Progenitor cell of endocrine pancreas (in vitro differentiated cells): Measurements from ENCODE around the gene CERS2. TPM values are rescaled to one million over a fixed set of nuclear protein-coding genes. Genes with fewer than 3 reads are reported as not detected.
"Not testable (repeated sequence)": the region's sequence is repeated elsewhere in the genome, so short reads cannot be mapped to it uniquely, and the experiment has no call there.

Experiments used
- DNase-seq: peaks from one replicate; pipeline ENCODE4 v3.0.0; 2021; ENCODE audit warnings: low spot score; ENCODE audit not compliant: unreplicated experiment
- H3K27ac Mint-ChIP-seq: 2 replicates; pipeline ENCODE4 v1.8.0; 2021; ENCODE audit warnings: mild to moderate bottlenecking, moderate library complexity, mixed read lengths
- H3K27me3 Mint-ChIP-seq: 2 replicates; pipeline ENCODE4 v1.8.0; 2021; ENCODE audit warnings: mixed read lengths
- H3K36me3 Mint-ChIP-seq: 2 replicates; pipeline ENCODE4 v1.8.0; 2022; ENCODE audit warnings: mixed read lengths; ENCODE audit not compliant: insufficient read depth
- H3K4me1 Mint-ChIP-seq: 2 replicates; pipeline ENCODE4 v1.8.0; 2021; ENCODE audit warnings: low read depth, mixed read lengths
- H3K4me3 Mint-ChIP-seq: 2 replicates; pipeline ENCODE4 v1.8.0; 2021; ENCODE audit warnings: low read depth, mild to moderate bottlenecking, moderate library complexity, mixed read lengths
- H3K9me3 Mint-ChIP-seq: 2 replicates; pipeline ENCODE4 v1.8.0; 2021; ENCODE audit warnings: low read depth, mixed read lengths
- total RNA-seq: library from RNA; stranded (reverse); gene quantifications from 2 replicates; pipeline ENCODE4 v1.2.1, GENCODE V29; 2021
- TF ChIP-seq, protein P1 (sequence below): fragments of 200-600 bp; sonication (generic); IDR thresholded peaks from one replicate; pipeline ENCODE4 v1.5.0; 2021; ENCODE audit warnings: antibody characterized with exemption, mild to moderate bottlenecking; ENCODE audit not compliant: unreplicated experiment

The CERS2 gene
- total RNA-seq, 1 donor from 2014 or later = 187 TPM

DNA sequence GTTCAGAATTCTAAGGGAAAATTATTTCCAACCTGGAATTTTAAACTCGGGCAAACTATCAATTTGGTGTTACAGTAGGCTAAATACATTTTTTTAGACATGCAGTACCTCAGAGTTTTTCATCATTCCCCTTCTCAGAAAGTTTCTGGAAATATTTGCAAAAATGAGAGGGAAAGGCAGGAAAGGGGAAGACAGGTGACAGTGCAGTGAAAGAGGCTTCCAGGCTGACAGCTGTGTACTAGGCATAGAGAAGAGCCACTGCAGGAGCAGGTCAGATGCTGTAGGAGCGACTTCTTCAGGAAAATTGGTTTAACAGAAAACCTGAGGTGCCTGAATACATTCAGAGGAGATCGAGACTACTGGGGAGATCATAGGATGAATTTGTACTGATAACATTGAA, 19.9 kb downstream of the CERS2 start:
- peaks cover 41% of the 10 kb centered on the region for H3K36me3 Mint-ChIP-seq
- TF ChIP-seq, protein P1, sequence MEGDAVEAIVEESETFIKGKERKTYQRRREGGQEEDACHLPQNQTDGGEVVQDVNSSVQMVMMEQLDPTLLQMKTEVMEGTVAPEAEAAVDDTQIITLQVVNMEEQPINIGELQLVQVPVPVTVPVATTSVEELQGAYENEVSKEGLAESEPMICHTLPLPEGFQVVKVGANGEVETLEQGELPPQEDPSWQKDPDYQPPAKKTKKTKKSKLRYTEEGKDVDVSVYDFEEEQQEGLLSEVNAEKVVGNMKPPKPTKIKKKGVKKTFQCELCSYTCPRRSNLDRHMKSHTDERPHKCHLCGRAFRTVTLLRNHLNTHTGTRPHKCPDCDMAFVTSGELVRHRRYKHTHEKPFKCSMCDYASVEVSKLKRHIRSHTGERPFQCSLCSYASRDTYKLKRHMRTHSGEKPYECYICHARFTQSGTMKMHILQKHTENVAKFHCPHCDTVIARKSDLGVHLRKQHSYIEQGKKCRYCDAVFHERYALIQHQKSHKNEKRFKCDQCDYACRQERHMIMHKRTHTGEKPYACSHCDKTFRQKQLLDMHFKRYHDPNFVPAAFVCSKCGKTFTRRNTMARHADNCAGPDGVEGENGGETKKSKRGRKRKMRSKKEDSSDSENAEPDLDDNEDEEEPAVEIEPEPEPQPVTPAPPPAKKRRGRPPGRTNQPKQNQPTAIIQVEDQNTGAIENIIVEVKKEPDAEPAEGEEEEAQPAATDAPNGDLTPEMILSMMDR = no peak

DNA sequence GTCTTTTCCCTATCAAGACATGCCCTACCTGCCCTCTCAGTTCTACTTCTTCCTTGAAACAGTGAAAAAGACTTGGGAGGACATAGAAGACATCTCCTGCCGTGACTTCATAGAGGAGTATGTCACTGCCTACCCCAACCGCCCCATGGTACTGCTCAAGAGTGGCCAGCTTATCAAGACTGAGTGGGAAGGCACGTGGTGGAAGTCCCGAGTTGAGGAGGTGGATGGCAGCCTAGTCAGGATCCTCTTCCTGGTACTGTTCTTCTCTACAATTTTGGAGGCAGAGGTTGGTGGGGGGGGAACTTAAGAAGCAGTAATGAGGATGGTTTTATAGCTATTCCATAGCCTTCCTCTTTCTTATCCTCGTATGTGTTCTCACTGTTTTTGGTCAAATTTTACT, 29.8 kb downstream of the CERS2 start:
- H3K4me1 Mint-ChIP-seq = no peaks in the 10 kb centered on the region
- no peak overlapping the region for H3K27ac Mint-ChIP-seq
- no peak for DNase-seq
- TF ChIP-seq, protein P1 = no peak
- H3K9me3 Mint-ChIP-seq = no peaks in the 10 kb centered on the region
- no peaks in the 10 kb centered on the region for H3K27me3 Mint-ChIP-seq
- peaks cover 33% of the 10 kb centered on the region for H3K36me3 Mint-ChIP-seq
- H3K4me3 Mint-ChIP-seq = no peak overlapping the region

More for the DNA sequence above, 19.9 kb downstream of the CERS2 start:
- Mint-ChIP-seq H3K4me3 (no peak overlapping the region), H3K27ac (peak overlapping the region; percentile 43), H3K9me3 (no peaks in the 10 kb centered on the region), H3K4me1 (no peaks in the 10 kb centered on the region), H3K27me3 (no peaks in the 10 kb centered on the region)
- no peak for DNase-seq

DNA sequence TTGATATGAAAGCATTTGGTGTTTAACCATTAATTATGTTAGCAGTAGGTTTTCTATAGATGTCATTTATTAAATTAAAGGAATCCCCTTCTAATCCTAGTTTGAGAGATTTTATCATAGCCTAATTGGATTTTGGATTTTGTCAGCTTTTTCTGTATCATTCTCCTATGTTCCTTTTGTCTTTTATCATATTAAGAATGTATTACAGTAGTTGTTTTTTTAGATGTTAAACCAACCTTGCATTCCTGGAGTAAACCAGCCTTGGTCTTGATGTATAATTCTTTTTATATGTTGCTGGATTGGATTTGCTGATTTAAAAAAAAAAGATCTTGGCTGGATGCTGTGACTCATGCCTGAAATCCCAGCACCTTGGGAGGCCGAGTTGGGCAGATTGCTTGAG, 42.9 kb downstream of the CERS2 start:
- peaks cover 6% of the 10 kb centered on the region for H3K4me1 Mint-ChIP-seq
- H3K36me3 Mint-ChIP-seq = peaks cover 55% of the 10 kb centered on the region
- no peak for DNase-seq
- H3K4me3 Mint-ChIP-seq = no peak overlapping the region
- no peak overlapping the region for H3K27ac Mint-ChIP-seq
- H3K9me3 Mint-ChIP-seq = peaks cover 2% of the 10 kb centered on the region
- H3K27me3 Mint-ChIP-seq = no peaks in the 10 kb centered on the region
- TF ChIP-seq, protein P1 = no peak

DNA sequence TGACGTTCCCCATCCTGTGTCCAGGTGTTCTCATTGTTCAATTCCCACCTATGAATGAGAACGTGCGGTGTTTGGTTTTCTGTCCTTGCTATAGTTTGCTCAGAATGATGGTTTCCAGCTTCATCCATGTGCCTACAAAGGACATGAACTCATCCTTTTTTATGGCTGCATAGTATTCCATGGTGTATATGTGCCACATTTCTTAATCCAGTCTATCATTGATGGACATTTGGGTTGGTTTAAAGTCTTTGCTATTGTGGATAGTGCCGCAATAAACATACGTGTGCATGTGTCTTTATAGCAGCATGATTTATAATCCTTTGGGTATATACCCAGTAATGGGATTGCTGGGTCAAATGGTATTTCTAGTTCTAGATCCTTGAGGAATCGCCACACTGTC, 45.9 kb downstream of the CERS2 start:
- H3K27me3 Mint-ChIP-seq, H3K27ac Mint-ChIP-seq, DNase-seq, H3K4me3 Mint-ChIP-seq, H3K9me3 Mint-ChIP-seq, H3K4me1 Mint-ChIP-seq: not testable (repeated sequence)
- H3K36me3 Mint-ChIP-seq = peaks cover 46% of the 10 kb centered on the region

DNA sequence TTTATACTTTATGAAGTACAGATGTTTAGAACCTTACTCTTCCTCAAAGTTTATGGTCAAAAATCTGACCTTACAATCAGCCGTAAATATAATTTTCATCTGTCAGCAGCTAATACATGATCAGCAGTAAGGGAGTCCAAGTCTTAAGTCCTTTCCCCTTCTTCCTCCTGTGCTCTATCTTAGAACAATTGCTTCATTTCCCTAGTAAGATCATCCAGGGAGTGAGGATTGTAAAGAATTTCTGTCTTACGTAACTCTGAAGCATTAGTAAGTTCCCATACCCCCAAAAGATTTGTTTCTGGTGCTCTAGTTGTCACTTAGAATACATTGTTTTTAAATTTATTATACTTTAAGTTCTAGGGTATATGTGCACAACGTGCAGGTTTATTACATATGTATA, 46.3 kb downstream of the CERS2 start:
- Mint-ChIP-seq H3K36me3 (peaks cover 46% of the 10 kb centered on the region), H3K27ac (no peak overlapping the region), H3K9me3 (peaks cover 2% of the 10 kb centered on the region), H3K4me3 (peak overlapping the region; percentile 63), H3K27me3 (no peaks in the 10 kb centered on the region), H3K4me1 (peaks cover 4% of the 10 kb centered on the region)
- DNase-seq = no peak
- TF ChIP-seq, protein P1 = no peak

DNA sequence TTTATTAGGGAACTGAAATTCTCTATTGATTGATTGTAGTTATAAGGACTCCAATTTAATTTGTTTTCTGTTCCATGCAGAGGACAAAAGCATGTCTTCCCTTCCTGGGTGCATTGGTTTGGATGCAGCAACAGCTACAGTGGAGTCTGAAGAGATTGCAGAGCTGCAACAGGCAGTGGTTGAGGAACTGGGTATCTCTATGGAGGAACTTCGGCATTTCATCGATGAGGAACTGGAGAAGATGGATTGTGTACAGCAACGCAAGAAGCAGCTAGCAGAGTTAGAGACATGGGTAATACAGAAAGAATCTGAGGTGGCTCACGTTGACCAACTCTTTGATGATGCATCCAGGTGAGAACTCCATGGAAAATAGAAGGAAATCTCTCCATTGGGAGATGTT, 47.0 kb downstream of the CERS2 start:
- no peaks in the 10 kb centered on the region for H3K27me3 Mint-ChIP-seq
- peaks cover 4% of the 10 kb centered on the region for H3K4me1 Mint-ChIP-seq
- H3K9me3 Mint-ChIP-seq = peaks cover 1% of the 10 kb centered on the region
- DNase-seq = no peak
- H3K4me3 Mint-ChIP-seq = peak overlapping the region; percentile 99
- peaks cover 44% of the 10 kb centered on the region for H3K36me3 Mint-ChIP-seq
- peak overlapping the region; percentile 59 for H3K27ac Mint-ChIP-seq
- TF ChIP-seq, protein P1 = no peak
